ENCODE data around the gene CNTNAP2.
"Not testable (repeated sequence)": the region's sequence is repeated elsewhere in the genome, so short reads cannot be mapped to it uniquely, and the experiment has no call there.

The CNTNAP2 gene

DNA sequence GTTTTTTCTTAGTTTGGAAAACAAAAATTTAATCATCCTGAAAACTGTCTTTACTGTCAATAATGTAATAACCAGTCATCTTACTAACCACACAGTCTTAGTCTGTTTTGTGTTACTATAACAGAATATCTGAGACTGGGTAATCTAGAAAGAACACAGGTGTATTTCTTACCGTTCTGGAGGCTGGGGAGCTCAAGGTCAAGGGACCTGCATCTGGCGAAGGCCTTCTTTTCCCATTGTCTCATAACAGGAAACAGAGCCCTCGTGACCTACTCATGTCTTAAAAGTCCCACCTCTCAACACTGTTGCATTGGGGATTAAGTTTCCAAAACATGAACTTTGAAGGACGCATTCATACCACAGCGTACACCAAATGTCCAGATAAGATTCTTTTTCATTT, 932.3 kb downstream of the CNTNAP2 start:
- DNase-seq = no peak

DNA sequence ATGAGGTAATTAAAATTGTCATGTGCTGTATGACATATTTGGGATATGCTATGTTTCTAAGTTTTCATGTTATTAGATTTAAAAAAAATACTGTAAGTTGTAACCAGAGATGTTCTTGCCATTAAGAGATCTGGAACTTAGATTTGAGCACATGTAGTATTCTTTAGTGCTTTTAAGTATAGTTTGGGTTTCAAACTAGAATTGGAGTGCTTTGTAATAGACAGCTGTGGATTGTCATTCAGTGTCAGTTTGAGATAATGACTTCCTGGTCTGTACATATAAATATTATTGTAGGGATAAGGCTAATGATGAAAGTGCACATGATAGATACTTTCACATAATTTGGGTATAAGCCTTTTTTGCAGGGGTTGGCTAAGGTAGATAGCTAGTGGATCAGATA, 936.2 kb downstream of the CNTNAP2 start:
- DNase-seq = no peak

DNA sequence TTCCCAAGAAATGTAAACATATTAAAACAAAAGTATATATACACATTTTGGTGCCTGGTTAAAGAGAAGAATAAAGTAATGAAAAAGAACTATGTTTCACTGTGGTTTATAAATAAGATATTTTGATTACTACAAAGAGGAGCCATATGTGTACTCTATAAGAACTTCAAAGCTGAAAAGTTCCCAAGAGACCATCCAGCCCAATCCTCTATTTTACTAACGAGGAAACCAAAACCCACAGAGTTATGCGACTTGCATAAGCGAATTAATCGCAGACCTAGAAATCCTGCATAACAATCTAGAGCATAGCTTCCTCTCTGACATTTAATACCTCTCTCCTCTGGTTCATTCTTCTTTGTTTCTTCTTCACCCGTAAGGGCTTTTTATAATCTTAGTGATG, 937.1 kb downstream of the CNTNAP2 start:
- DNase-seq = no peak

DNA sequence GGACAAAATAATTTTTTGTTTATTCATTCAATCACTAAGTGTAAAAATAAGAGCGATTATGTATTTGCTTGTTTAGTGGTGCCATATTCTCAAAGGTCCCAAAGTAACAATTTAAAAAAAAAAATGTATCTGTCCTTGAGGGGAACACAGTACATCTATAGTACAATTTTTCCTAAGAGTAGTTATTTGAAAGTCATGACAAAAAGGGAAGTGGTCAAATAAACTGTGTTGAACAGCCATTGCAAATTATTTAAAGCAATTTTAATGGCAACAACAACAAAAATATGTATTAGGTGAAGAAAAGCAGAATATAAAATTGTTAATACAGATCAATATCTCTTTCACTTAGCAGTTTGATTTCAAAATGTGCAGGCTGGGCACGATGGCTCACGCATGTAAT, 943.5 kb downstream of the CNTNAP2 start:
- no peak for DNase-seq

DNA sequence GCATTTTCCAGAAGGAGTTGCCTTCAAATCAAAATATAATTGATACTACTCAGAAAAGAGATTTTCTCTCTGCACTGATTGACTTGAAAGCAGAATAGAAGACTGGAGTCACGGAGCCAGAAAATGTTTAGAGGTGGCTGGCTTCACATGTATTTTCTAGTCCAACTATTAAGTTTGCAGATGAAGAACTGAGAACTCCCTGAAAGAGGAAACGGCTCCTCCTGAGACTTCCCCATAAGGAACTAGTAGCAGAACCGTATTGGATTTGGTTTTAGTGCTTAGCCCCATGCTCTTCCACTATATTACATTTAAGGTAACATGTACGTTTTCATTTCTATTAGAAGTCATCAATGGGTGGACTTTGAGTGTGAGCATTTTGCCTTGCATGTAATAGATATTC, 946.3 kb downstream of the CNTNAP2 start:
- DNase-seq = peak; percentile 25

DNA sequence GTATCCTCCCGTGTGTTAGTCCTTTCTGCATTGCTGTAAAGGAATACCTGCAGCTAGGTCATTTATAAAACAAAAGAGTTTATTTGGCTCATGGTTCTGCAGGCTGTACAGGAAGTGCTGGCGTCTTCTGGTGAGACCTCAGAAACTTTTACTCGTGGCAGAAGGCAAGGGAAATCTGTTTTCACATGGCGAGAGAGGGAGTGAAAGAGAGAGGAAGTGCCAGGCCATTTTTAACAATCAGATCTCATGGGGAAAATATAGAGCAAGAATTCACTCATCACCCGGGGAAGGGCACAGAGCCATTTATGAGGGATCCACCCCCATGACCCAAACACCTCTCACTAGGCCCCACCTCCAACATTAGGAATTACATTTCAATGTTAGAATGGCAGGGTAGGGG, 952.2 kb downstream of the CNTNAP2 start:
- DNase-seq = no peak

DNA sequence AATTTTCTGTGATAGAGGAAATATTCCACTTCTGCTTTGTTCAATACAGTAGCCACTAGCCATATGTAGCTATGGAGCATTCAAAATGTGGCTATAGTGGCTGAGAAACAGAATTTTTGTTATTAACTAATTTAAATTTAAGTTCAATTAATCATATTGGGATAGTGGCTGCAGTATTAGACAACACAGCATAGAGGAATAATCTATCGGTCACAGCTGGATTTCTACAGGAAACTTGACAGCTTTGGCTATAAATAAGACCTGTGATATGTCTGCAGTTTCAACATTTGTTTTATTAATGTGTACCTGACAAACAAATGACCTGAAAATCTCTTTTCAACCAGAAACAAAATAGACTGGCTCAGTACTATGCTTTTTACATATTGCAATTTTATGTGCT, 953.2 kb downstream of the CNTNAP2 start:
- DNase-seq = no peak

DNA sequence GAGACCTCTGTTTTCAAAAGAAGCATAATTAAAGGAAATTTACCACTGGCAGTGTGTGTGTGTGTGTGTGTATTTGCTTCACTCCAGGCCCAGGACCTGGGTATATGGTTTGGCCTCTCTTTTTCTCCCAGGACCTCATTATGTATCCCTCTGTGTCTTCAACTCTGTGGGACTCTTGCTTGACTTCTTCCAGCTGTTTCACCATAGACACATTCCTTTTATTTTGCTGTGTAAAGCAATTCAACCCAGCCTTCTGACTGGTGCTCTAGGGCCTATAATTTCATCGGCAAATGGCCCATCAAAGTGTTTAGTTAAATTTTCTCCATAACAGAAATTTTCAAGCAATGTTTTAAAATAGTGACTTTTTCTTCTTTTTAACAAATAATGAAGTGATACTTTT, 954.3 kb downstream of the CNTNAP2 start:
- DNase-seq = no peak

DNA sequence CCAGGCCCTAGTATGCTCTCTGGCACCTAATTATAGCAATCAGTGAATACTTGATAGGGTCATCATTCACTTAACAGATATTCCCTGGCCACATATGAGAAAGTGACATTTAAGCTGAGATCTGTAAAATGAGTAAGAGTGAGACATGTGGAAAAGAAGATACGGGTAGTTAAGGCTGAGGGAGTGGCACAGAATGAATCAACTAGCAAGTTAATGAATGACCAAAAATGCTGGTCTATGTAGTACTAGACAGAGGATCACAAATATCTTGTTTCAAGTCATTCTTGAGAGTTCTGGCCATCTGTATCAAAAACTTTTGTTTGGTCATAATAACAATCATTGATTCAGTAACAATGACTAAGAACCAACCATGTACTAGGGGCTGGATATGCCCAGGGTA, 954.9 kb downstream of the CNTNAP2 start:
- DNase-seq = no peak

DNA sequence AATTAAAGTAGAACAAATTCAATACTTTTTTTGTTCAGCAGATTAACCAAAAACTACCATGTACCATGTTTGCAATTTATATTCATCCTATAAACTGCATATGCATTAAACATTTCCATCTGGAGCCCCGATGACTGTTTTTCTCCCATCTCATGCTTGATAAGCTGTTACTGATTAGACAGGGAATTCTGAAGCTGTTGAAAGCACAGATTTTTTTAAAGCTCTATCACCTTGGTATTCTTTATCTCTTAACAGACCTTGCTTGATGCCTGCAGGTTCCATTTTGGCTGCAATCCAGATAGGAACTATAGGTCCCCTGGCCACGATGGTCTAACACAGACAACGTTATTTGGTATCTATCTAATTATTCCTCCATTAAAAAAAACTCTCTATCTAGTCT, 961.7 kb downstream of the CNTNAP2 start:
- DNase-seq = no peak

DNA sequence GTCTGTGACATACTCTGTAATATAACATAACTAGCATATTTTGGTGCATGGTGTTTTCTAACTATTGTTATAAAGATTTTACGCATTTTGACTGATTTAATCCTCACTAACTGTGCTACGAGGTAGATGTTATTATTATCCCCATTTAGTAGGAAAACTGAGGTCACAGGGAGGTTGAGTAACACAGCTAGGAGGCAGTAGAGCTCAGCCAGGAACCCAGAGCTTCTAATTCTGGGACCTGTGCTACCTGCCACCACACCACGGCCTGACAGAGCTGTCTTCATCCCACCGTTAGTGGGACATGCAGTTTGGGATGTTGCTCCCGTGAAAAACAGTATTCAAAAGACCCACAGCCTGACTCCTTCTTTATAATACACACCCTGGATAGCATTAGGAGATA, 962.5 kb downstream of the CNTNAP2 start:
- no peak for DNase-seq

DNA sequence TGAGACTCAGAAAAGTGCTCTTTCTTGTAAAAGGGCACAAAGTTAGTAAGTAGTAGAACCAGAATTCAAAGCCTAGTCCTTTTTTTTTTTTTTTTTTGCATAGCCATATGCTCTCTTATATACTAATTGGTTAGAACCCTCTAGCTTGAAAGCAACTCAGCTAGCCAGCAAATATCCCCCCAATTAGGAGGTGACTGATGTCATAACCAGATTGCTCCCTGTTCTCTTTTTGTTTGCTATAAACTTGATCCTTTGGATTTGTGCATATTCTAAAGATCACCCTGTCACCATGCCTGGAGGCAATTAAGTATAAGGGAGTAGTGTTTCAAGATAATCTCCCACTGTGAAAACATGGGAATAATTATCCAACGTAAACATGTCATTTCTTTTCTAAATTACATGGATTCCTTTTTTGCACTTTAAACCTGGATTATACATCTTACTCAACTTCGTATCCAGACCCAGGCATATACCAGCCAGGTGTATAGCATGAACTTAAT, 963.4 kb downstream of the CNTNAP2 start:
- no peak for DNase-seq

DNA sequence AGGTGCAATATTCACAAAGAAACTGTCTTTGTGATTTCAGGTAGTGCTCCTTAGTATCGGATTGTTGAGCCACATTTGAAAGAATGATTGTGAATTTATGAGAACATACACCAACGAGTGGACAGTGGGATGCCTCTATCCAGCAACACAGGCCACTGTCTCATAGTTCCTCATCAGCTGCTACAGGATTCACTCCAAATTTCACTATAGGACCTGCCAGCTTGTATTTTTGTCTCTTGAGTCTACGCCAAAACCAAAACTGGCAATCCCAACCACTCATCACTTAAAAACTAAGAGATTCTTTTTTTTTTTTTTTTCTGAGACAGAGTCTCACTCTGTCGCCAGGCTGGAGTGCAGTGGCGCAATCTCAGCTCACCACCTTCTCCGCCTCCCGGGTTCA, 964.5 kb downstream of the CNTNAP2 start:
- no peak for DNase-seq

DNA sequence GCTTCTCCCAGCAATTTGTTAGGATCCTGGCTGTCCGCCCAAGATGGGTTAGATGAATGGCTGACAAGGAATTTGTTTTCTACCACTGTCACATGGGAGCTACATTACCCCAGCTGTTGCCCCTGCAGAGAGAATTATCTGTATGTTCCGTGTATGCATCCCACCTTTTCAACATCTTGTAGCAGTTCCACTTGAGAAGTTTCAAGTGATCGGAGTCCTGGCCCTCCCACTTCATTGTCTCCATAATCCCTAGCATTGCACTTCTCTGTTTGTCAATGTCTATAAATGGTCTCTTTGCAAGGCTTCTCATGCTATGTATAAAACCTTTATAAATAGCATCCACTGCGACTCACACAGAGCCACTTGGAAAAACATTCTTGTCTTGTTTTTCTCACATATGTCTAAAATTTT, 972.5 kb downstream of the CNTNAP2 start:
- no peak for DNase-seq

DNA sequence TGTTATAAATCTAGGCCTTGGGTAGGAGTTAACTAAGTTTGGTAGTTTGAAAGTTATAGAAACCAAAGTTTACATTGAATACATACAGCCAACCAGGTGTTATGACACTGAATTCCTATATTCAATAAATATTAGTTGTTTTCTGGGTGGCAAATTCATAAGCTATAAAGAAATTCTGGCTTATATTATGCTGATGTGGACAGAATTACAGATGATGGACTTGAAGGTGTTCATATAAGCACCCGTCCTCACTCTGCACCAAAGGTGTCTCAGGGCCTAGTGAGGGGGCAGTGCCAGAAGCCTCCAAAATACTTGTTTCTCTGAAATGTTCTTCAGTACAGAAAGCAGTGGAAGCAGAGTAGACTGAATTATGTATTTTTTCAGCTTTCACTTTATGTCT, 973.0 kb downstream of the CNTNAP2 start:
- no peak for DNase-seq

DNA sequence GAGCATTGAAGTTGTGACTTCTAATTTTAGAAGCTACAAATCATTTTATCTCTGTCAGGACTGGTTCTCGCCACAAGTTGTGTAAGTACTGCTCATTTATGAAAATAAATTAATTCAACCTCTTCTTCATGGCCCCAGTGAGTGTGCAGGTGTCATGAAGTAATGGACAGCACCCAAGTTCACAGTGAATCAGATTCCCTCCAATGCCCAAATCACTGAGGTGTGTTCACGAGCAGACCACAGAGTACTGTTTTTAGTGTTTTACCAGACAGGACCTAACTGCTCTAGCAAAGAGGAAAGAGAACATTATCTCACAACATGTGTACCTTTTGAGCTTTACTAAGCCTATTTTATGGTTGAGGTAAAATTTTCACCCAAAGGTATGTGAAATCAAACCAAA, 980.0 kb downstream of the CNTNAP2 start:
- no peak for DNase-seq

DNA sequence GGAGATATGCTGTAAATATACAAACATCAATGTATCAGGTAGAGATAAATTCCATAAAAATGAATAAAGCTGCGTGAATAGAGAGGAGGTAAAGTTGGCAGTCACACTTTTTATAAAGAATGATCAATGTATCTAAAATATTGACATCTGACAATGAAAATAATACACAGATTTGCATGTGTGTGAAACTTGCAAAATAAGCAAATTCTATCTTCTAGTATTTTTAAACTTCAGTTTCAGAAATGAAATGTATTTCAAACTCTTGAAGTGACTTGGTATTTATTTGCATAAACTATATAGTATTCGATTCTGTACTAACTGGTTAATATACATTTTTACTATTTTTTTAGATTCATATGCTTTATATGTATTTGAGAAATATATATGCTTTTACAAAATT, 986.6 kb downstream of the CNTNAP2 start:
- DNase-seq = no peak

DNA sequence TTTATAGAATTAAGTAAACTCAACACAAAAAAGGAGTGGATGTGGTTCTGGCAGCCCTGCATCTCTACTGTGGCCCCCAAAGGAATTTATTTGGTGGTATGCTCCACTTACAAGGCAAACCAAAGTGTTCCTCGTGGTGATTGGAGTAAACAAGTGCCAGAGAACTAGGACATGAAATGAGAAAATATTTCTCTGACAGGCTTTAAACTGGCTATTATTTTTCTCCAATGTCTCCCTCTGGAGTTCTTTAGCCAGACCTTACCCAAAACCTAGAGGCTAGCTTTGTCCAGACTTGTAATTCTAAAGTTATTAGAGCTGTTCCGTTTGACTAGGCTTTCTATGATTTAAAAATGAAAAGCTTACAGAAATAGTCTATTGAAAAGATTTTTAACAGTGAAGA, 990.1 kb downstream of the CNTNAP2 start:
- DNase-seq = no peak

DNA sequence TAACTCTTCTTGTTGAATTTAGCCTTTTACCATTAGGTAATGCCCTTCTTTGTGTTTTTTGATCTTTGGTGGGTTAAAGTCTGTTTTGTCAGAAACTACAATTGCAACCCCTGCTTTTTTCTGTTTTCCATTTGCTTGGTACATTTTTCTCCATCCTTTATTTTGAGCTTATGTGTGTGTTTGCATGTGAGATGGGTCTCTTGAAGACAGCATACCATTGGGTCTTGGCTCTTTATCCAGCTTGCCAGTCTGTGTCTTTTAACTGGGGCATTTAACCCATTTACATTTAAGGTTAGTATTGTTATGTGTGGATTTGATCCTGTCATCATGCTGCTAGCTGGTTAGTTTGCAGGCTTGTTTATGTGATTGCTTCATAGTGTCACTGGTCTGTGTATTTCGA, 997.9 kb downstream of the CNTNAP2 start:
- DNase-seq = not testable (repeated sequence)

DNA sequence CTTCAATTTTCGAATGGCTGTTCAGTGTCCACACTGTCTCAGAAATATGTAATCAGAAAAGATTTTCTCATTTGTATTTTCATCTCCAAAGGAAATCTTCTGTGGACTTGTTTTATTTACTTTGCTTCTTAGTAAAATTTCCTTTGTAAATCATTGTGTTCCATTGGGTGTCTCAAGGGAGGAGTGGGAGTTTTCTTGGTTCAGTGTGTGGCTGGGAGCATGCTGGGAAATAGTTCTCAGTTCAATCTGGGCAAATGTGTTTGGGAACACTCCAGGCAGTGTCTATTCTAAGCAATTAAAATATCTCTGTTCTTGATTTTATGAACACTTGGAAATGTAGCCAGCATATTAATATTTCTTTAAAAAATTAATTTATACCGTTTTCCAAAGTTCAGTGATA, 1019.8 kb downstream of the CNTNAP2 start:
- DNase-seq = no peak

DNA sequence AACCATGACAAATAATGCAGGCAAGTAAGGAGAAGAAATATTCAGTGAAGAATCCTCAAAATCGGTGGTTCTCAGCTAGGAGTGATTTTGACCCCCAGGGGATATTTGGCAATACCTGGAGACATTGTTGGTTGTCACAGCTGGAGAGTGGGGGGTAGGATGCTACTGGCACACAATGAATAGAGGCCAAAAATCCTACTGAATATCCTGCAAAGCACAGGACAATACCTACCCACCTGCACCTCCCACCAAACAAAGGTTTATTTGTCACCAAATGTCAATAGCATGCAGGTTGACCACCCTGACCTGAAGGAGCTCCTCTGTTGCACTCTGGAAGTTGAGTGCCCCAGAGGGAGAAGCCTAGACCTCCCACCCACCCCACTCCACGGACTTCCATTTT, 1028.6 kb downstream of the CNTNAP2 start:
- DNase-seq = no peak

DNA sequence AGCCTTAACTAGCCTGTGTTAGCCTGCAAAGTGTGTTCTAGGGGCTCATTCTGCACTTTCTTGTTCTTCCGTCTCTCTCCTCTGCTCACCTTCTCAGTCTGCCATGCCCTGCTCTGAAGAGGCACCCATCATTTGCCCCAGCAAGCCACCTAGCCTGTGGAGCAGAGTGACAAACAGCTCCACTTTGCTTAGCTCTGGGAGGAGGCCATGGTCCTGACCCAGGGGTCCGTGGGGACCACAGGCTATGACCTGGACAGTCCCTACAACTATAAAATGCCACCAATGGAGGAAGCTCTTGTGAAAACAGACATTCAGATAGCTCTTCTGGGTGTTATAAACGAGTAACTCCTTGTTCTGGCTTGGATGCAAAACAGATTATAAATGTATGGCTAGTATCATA, 1029.6 kb downstream of the CNTNAP2 start:
- DNase-seq = no peak

DNA sequence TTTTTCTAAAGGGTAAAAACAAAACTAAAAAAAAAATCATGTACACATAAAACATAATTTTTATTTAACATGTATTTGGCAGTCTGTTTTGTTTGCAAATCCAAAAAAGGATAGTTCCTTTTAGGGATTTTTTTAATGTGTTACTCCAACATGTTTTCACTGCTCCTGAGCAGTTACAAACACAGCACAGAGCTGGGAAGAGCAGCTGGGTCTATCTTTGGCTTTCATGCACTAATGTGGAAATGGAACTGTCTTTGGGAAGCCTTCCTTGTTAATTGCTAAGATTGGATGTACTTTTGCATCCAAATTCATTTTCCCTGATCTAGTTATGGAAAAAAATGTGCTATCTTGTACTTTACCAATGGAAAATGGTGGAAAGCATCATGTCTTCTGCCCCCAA, 1035.1 kb downstream of the CNTNAP2 start:
- no peak for DNase-seq

DNA sequence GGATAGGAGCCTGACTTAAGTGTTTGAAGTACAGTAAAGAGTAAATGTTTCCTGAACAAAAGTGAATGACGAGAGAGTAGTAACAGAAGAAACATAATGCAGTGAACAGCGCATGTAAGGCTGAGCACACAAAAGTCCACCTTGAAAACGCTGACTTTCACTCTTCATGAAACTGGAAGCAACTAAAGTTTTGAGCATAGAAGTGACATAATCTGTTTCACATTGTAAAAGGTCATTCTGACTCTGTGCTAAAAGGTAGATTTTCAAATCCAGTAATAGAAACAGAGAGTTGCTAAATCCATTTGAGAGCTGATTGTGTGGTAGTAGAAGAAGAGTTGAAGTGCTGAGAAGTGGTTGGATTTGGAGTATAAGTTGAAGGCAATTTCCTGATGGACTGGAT, 1037.0 kb downstream of the CNTNAP2 start:
- DNase-seq = no peak

DNA sequence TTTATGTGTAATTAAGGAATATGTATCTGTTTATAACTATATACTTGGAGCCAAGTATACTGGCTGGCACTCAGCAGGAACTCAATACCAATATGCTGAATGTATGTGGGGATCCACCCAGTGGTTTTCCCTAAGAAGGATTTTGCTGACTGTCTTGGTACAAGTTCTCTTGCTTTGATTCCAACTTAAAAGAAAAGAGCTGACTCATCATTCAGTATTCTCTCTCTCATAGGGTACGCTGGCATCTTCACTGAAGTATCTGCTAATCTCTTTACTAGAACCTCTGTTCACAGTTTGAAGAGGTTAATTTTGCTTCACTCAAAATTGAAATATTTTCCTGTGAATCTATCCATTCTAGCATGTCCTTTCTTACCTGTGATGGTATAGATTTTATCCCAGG, 1044.8 kb downstream of the CNTNAP2 start:
- DNase-seq = no peak

DNA sequence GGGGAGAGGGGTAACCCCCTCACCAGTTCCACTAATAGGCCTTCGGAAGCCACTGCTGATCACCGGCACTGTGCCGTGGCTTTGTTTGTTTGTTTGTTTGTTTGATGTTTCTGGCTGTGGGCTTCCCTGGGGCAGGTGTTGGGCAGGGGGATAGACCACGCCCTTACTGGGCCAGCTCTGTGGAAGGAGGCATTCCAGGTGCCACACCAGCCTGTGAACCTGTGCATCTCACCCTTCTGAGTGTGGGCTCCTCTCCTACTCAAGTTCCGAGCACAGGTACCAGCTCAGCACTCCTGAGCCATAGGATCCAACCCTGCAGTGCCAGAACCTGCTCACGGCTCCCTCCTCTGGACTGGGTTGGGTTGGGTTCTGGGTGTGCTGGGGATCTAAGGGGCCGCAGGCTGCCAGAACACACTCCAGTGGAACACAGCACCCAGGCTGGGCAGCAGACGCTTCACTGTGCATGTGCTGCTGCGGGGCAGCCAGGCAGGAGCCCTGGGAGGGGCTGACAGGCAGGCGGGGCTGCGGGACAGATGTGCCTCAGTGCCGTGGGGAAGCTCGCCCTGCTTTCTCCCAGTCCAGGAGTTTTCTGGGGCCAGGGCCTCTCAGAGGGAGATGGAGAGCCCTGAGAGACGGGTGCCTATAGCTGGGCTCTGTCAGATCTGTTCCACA, 1053.9 kb downstream of the CNTNAP2 start:
- DNase-seq = no peak

Data from inflammatory macrophage treated with lipopolysaccharide for 4 hours (primary cell).